PC-3 (cell line): ENCODE measurements around the gene CCNI2.

Source experiments
- EZH2 ChIP-seq: fragments of 300-600 bp; sonication (generic); IDR thresholded peaks from one replicate; pipeline ENCODE4 v1.6.1; 2017; ENCODE audit warnings: antibody characterized with exemption, mild to moderate bottlenecking, low read length; ENCODE audit not compliant: unreplicated experiment
- EZH2phosphoT487 ChIP-seq: fragments of 300-600 bp; sonication (generic); IDR thresholded peaks from 2 replicates; pipeline ENCODE4 v1.6.1; 2018; ENCODE audit warnings: mild to moderate bottlenecking, antibody characterized with exemption, low read length, borderline replicate concordance

DNA sequence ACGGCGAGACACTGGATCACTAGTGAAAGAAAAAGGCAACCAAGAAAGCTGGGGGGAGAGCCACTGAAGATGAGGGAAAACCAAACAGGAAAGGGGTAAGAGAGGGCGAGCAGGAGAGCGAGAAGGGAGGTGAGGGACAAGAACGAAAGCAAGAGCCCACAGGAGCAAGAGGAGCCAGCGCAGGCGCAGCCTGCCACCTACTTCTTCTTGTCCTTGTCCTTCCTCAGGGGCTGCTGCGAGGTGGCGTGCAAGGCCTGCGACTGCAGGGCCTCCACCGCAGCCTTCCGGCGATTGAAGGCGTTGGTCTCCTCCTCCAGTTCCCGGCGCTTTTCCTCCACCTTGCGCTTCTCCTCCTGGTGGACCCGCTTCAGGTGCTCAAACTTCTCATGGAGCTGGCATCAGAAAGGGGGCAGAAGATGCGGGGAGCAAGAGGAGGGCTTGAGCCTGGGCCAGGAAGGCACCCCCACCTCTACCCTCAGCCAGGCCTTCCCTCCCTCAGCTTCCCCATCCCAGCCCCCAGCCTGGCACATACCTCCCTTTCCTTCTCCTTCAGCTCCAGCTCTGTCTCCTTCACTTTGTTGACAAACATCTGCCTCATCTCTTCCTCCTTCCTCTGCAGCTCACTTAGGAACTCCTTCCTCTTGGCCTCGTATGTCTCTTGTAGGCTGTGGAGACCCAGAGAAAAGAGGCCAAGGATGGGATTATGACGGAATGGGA is 13.5 kb downstream of the CCNI2 start:
- TF ChIP-seq EZH2 (no peak), EZH2phosphoT487 (no peak)
